HEK293 (cell line): ENCODE data around the gene FRMPD2.

Source experiments
- CTCF ChIP-seq: fragments of 450-650 bp; formaldehyde crosslinking; IDR thresholded peaks from 2 replicates; pipeline ENCODE4 v1.5.1; 2016; ENCODE audit warnings: missing biosample characterization, missing genetic modification characterization
- ELK4 ChIP-seq: IDR thresholded peaks from 2 replicates; pipeline ENCODE4 v1.6.1; 2011; ENCODE audit warnings: mild to moderate bottlenecking, low read depth, low read length, borderline replicate concordance
- KLF1 ChIP-seq: fragments of 450-650 bp; formaldehyde crosslinking; IDR thresholded peaks from 2 replicates; pipeline ENCODE4 v1.5.1; 2016; ENCODE audit warnings: missing biosample characterization, missing genetic modification characterization
- SETDB1 ChIP-seq: IDR thresholded peaks from one replicate; pipeline ENCODE4 v1.6.1; 2017; ENCODE audit warnings: mild to moderate bottlenecking, low read length, moderate library complexity, mixed read lengths; ENCODE audit not compliant: insufficient read length
- YY2 ChIP-seq: fragments of 450-650 bp; formaldehyde crosslinking; IDR thresholded peaks from 2 replicates; pipeline ENCODE4 v1.5.1; 2016; ENCODE audit warnings: missing biosample characterization, missing genetic modification characterization
- ZBTB17 ChIP-seq: fragments of 450-650 bp; formaldehyde crosslinking; IDR thresholded peaks from 2 replicates; pipeline ENCODE4 v1.5.1; 2016; ENCODE audit warnings: missing biosample characterization, missing genetic modification characterization
- ZBTB49 ChIP-seq: fragments of 450-650 bp; formaldehyde crosslinking; IDR thresholded peaks from 2 replicates; pipeline ENCODE4 v1.5.1; 2016; ENCODE audit warnings: missing biosample characterization, missing genetic modification characterization, low read depth
- ZNF174 ChIP-seq: fragments of 450-650 bp; formaldehyde crosslinking; IDR thresholded peaks from 2 replicates; pipeline ENCODE4 v1.5.0; 2017; ENCODE audit warnings: missing biosample characterization, mild to moderate bottlenecking, missing genetic modification characterization
- ZNF274 ChIP-seq, 2 experiments: fragments of 200-500 bp in 1 of 2; fragments of 450-650 bp in 1 of 2; sonication (Bioruptor generic) in 1 of 2; formaldehyde crosslinking in 1 of 2; IDR thresholded peaks; 2 replicates each; pipeline versions ENCODE4 v1.5.1 to v1.6.1; 2014 to 2016; ENCODE audit warnings: borderline replicate concordance in 1 of 2, inconsistent platforms in 1 of 2, low read length in 1 of 2, missing biosample characterization in 1 of 2, missing genetic modification characterization in 1 of 2
- ZNF324 ChIP-seq: fragments of 450-650 bp; formaldehyde crosslinking; IDR thresholded peaks from 2 replicates; pipeline ENCODE4 v1.5.1; 2016; ENCODE audit warnings: missing biosample characterization, missing genetic modification characterization
- ZNF776 ChIP-seq: fragments of 450-650 bp; formaldehyde crosslinking; IDR thresholded peaks from 2 replicates; pipeline ENCODE4 v1.5.0; 2017; ENCODE audit warnings: missing biosample characterization, missing genetic modification characterization, borderline replicate concordance

GRCh38 chr10:48288661-48289060 is 14.2 kb upstream of the FRMPD2 start:
- TF ChIP-seq ZBTB17 (tag by site-specific recombination) (no peak), ZNF174 (no peak), KLF1 (tag by site-specific recombination) (no peak), ZNF274 (IDR thresholded peaks at IDR 0.05; ENCODE audit: low read length) (no peak), ZNF274 (tag by site-specific recombination; IDR thresholded peaks at IDR 0.05; ENCODE audit: borderline replicate concordance) (no peak), CTCF (no peak), SETDB1 (no peak), ZBTB49 (no peak), YY2 (tag by site-specific recombination) (no peak), ELK4 (no peak), ZNF776 (tag by site-specific recombination) (no peak), ZNF324 (no peak)
